HG03196 (cell line): ENCODE results near the gene ACAD8.

ENCODE experiments used
- ATAC-seq: cut with Tn5 transposase; IDR thresholded peaks from one replicate; pipeline ENCODE4 v1.9.1; 2021; ENCODE audit not compliant: unreplicated experiment

Gene ACAD8

GRCh38 chr11:134253188-134253993 is at the start of gene ACAD8, which contains the start of gene THYN1:
ACAD8 (plus strand) TSS chr11:134253568; CDS start chr11:134253601, 33 bp downstream.
THYN1 (minus strand) TSS chr11:134253352; CDS start chr11:134252882, 470 bp downstream.
- peak; percentile 100 for ATAC-seq

- no peak for ATAC-seq
These were observed 47.6 kb upstream of the ACAD8 start for GRCh38 chr11:134205729-134206128.

- no peak for ATAC-seq
These were observed 47.2 kb upstream of the ACAD8 start for GRCh38 chr11:134206185-134206584.

- ATAC-seq: no peak
These were observed 45.7 kb upstream of the ACAD8 start for GRCh38 chr11:134207538-134208239.

GRCh38 chr11:134215836-134216235 is 37.5 kb upstream of the ACAD8 start:
- ATAC-seq: no peak

- ATAC-seq: no peak
These were observed 36.6 kb upstream of the ACAD8 start for GRCh38 chr11:134216816-134217215.

- ATAC-seq: no peak
These were observed 30.2 kb upstream of the ACAD8 start for GRCh38 chr11:134223121-134223520.

GRCh38 chr11:134223836-134224709 is 29.3 kb upstream of the ACAD8 start, which contains the start of the genes NCAPD3 and VPS26B:
NCAPD3 (minus strand) TSS chr11:134223967; CDS start chr11:134223926, 41 bp downstream.
VPS26B (plus strand) TSS chr11:134224671; CDS start chr11:134225123, 452 bp downstream.
- ATAC-seq: peak; percentile 75

- ATAC-seq: peak; percentile 12
These were observed 28.4 kb upstream of the ACAD8 start for GRCh38 chr11:134224710-134225664.

GRCh38 chr11:134226806-134227325 is 26.5 kb upstream of the ACAD8 start:
- ATAC-seq: no peak

- peak; percentile 55 for ATAC-seq
These were observed 24.7 kb upstream of the ACAD8 start for GRCh38 chr11:134228625-134229024.

GRCh38 chr11:134229126-134229790 is 24.1 kb upstream of the ACAD8 start:
- no peak for ATAC-seq

- no peak for ATAC-seq
These were observed 23.0 kb upstream of the ACAD8 start for GRCh38 chr11:134230339-134230738.

- ATAC-seq: peak; percentile 27
These were observed 21.3 kb upstream of the ACAD8 start for GRCh38 chr11:134231958-134232659.

- ATAC-seq: no peak
These were observed 19.6 kb upstream of the ACAD8 start for GRCh38 chr11:134233729-134234179.

GRCh38 chr11:134235399-134235798 is 18.0 kb upstream of the ACAD8 start:
- no peak for ATAC-seq

- ATAC-seq: no peak
These were observed 16.4 kb upstream of the ACAD8 start for GRCh38 chr11:134236834-134237556.

- no peak for ATAC-seq
These were observed 15.8 kb upstream of the ACAD8 start for GRCh38 chr11:134237557-134237922.
